ENCODE results near the gene SCRN3. TPM values are rescaled to one million over a fixed set of nuclear protein-coding genes. Genes with fewer than 3 reads are reported as not detected.
"Not testable (repeated sequence)": the region's sequence is repeated elsewhere in the genome, so short reads cannot be mapped to it uniquely, and the experiment has no call there.

Gene SCRN3
- total and polyA plus RNA-seq, 8 donors, result 4.3 to 39.7 (median 14.5) TPM

DNA sequence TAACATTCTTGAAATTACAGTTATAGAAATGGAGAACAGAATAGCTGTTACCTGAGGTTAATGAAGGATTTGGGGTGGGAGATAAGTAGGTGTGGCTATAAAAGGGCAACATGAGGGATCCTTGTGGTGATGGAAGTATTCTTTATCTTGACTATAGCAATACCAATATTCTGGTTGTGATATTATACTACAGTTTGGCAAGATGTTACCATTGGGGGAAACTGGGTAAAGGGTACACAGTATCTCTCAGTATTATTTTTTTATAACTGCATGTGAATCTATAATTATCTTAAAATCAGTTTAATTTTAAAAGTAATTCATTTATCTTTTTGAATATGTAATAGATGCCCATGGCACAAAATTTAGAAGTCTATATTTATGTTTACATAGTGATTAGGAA, 8.1 kb downstream of the SCRN3 start:
- TF ChIP-seq EP300 (IDR thresholded peaks at IDR 0.05) (no peak), POLR2A (IDR thresholded peaks at IDR 0.05) (no peak), POLR2AphosphoS5 (IDR thresholded peaks at IDR 0.05) (no peak)
- TF ChIP-seq, protein P1, sequence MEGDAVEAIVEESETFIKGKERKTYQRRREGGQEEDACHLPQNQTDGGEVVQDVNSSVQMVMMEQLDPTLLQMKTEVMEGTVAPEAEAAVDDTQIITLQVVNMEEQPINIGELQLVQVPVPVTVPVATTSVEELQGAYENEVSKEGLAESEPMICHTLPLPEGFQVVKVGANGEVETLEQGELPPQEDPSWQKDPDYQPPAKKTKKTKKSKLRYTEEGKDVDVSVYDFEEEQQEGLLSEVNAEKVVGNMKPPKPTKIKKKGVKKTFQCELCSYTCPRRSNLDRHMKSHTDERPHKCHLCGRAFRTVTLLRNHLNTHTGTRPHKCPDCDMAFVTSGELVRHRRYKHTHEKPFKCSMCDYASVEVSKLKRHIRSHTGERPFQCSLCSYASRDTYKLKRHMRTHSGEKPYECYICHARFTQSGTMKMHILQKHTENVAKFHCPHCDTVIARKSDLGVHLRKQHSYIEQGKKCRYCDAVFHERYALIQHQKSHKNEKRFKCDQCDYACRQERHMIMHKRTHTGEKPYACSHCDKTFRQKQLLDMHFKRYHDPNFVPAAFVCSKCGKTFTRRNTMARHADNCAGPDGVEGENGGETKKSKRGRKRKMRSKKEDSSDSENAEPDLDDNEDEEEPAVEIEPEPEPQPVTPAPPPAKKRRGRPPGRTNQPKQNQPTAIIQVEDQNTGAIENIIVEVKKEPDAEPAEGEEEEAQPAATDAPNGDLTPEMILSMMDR (IDR thresholded peaks at IDR 0.05), result no peak
- Histone ChIP-seq H3K9me3 (no peaks in the 10 kb centered on the region), H3K4me1 (no peaks in the 10 kb centered on the region), H3K4me3 (no peak overlapping the region), H3K36me3 (peaks cover 0 to 43% (median 29%) of the 10 kb centered on the region in 4 donors), H3K27ac (no peak overlapping the region), H3K27me3 (no peaks in the 10 kb centered on the region)
- DNase-seq, result no peak
- intact Hi-C loops (cut with DNase I; ENCODE audit: low total_unique reads), result no loop called here

DNA sequence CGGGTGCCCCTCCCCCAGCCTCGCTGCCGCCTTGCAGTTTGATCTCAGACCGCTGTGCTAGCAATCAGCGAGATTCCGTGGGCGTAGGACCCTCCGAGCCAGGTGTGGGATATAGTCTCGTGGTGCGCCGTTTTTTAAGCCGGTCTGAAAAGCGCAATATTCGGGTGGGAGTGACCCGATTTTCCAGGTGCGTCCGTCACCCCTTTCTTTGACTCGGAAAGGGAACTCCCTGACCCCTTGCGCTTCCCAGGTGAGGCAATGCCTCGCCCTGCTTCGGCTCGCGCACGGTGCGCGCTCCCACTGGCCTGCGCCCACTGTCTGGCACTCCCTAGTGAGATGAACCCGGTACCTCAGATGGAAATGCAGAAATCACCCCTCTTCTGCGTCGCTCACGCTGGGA, 14.5 kb downstream of the SCRN3 start:
- DNase-seq; H3K27me3 ChIP-seq; H3K9me3 ChIP-seq; H3K4me1 ChIP-seq; intact Hi-C loops (cut with DNase I; ENCODE audit: low total_unique reads): not testable (repeated sequence)
- WGBS, 5 donors, result 62 to 70% (median 63%) methylated on average over 3 to 19 of the region's 31 CpGs
- H3K4me3 ChIP-seq, result peak overlapping the region in 2 of 4 donors; percentile 19 to 20
- H3K27ac ChIP-seq, result peak overlapping the region in 1 of 5 donors; percentile 38
- peaks cover 0 to 20% (median 19%) of the 10 kb centered on the region in 4 donors for H3K36me3 ChIP-seq

GRCh38 chr2:174412256-174412655, 16.7 kb downstream of the SCRN3 start:
- Histone ChIP-seq H3K27ac (no peak overlapping the region), H3K4me3 (no peak overlapping the region), H3K4me1 (no peaks in the 10 kb centered on the region), H3K36me3 (peaks cover 0 to 35% (median 31%) of the 10 kb centered on the region in 4 donors), H3K27me3 (no peaks in the 10 kb centered on the region), H3K9me3 (no peaks in the 10 kb centered on the region)
- intact Hi-C loops (cut with DNase I; ENCODE audit: low total_unique reads), result no loop called here
- DNase-seq, result no peak
- TF ChIP-seq, protein P1 (IDR thresholded peaks at IDR 0.05), result no peak

- peak in 1 of 2 donors; percentile 35 for DNase-seq
- Histone ChIP-seq H3K27me3 (no peaks in the 10 kb centered on the region), H3K9me3 (no peaks in the 10 kb centered on the region), H3K4me1 (peaks cover 0 to 7% (median 2%) of the 10 kb centered on the region in 4 donors), H3K27ac (no peak overlapping the region), H3K36me3 (peaks cover 0 to 47% (median 38%) of the 10 kb centered on the region in 4 donors), H3K4me3 (no peak overlapping the region)
- WGBS, 5 donors, result 21 to 67% (median 63%) methylated on average over 1 of the region's 1 CpG
- intact Hi-C loops (cut with DNase I; ENCODE audit: low total_unique reads), result no loop called here
- TF ChIP-seq POLR2AphosphoS5 (IDR thresholded peaks at IDR 0.05) (no peak), POLR2A (IDR thresholded peaks at IDR 0.05) (no peak), EP300 (IDR thresholded peaks at IDR 0.05) (no peak)
- TF ChIP-seq, protein P1 (IDR thresholded peaks at IDR 0.05), result no peak
Measured at GRCh38 chr2:174428214-174428613, 32.7 kb downstream of the SCRN3 start.

- WGBS, 5 donors, result 74 to 100% (median 93%) methylated on average over 2 of the region's 2 CpGs
Measured at GRCh38 chr2:174430066-174430465, 34.5 kb downstream of the SCRN3 start.

More at GRCh38 chr2:174430066-174430465, 34.5 kb downstream of the SCRN3 start:
- H3K27me3 ChIP-seq, result no peaks in the 10 kb centered on the region
- DNase-seq, result no peak
- H3K36me3 ChIP-seq, result peaks cover 0 to 44% (median 29%) of the 10 kb centered on the region in 4 donors
- no peak overlapping the region for H3K27ac ChIP-seq
- no peaks in the 10 kb centered on the region for H3K9me3 ChIP-seq
- TF ChIP-seq POLR2AphosphoS5 (IDR thresholded peaks at IDR 0.05) (no peak), EP300 (IDR thresholded peaks at IDR 0.05) (no peak), POLR2A (IDR thresholded peaks at IDR 0.05) (no peak)
- TF ChIP-seq, protein P1 (IDR thresholded peaks at IDR 0.05), result no peak
- H3K4me3 ChIP-seq, result no peak overlapping the region
- intact Hi-C loops (cut with DNase I; ENCODE audit: low total_unique reads), result no loop called here
- peaks cover 0 to 7% (median 2%) of the 10 kb centered on the region in 4 donors for H3K4me1 ChIP-seq

All from stomach (tissue), 9 donors.